MV-4-11 (cell line): ENCODE measurements around the gene RHOBTB1.
A peak's percentile ranks its signal among the peaks of the same experiment; 100 is the strongest.

Experiments
- DNase-seq: peaks from one replicate; lab custom pipeline; 2025; lab: John Stamatoyannopoulos, UW

RHOBTB1 gene

DNA sequence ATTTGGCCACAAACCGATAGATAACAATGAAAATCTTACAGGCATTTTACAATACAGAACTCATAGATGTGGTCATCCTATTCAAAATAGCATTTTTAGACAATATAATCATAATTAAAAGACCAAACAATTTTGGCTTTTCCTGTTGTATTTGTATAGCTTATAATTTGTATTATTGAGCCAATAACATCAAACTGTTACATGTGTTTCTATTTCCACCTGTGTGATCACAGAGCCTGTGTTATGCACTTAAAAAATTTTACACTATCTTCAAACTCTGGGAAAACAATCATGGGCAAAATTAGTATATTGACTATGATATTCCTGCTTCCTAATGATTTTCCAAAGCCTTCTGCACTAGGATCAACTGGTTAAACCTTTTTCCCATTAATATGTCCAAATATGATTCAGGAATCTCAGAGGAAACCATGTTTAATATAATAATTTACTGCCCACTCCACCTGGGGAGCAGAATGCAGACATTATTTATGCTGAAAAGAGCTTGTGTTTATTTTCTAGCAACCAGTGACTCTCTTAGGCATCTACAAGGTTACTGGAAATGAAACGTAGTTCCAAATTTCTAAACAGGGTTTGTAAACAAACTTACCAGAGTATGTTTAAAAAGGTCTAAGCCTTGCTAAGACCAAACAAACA is 1.7 kb downstream of the RHOBTB1 start:
- DNase-seq = no peak

DNA sequence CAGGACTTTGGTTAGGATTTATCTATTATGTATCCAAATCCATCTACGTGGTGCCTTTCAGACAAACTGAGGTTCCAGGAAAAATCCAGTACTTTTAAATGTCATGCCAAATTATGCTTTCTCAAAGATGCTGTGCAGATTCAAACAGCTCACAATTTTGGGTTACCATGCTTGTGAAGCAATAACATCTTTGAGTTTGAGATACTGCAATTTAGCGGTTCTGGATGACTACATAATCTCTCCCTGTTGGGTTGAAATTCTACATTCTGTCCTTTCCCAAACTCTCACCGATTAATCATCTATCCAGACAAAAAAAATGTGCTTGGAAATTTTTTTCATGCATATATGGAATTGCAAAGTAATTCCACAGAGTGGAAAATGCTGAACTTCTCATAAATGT is 3.5 kb downstream of the RHOBTB1 start:
- no peak for DNase-seq

DNA sequence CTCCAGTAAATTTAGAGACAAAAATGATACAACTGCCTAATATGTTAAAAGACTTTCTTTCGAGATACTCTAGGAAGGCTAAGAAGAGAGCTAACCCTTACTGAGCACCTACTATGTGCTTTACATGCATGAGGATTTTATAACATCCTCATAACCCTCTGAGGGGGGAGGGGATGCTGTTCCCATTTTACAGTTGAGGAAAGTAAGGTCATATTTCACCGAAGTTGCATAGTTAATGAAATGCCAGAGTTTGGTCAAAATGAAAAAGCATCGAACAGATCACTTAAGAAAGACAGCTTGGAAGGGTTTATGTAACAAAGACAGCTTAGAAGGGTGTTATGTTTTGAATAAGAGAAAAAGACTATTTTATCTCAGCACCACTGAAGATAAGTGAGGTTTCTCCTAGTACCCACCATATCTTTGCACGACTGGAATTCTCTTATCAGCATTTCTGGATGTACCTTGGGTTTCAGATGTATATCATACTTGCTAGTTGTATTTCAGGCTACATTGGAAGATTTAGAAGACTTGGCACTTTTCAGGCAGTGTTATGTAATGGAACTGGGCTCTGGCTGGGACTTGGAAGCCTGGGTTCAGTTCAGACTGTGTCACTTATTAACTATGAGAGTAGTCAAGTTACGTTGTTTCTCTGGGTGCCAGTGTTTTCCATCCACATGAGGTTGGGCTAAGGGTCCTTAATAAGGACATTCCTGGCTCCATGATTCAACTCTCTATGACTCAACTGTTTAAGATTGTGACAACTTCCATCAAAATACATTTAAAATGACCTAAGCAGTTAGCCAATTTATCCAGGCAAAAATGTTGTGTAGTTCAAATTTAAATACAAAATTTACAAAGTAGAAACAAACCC is 6.0 kb downstream of the RHOBTB1 start:
- DNase-seq = no peak

DNA sequence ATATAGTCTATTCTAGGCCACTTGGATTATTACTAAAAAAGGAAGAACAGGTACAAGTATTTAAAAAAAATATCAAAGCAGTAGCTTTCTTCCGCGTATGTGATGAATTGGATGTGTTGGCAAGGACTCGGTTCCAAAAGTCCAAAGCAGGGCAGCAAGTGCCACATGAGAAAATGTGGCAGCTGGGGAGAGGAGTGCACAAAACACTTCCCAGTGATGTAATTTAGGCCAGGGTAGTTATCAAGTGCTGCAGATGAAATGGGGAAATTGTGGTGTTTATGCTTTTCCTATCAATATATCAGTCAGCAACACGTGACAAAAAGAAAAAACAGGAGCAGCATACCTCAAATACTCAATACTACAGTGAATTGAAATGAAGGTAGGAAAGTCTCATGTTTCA is 7.0 kb downstream of the RHOBTB1 start:
- DNase-seq = no peak

DNA sequence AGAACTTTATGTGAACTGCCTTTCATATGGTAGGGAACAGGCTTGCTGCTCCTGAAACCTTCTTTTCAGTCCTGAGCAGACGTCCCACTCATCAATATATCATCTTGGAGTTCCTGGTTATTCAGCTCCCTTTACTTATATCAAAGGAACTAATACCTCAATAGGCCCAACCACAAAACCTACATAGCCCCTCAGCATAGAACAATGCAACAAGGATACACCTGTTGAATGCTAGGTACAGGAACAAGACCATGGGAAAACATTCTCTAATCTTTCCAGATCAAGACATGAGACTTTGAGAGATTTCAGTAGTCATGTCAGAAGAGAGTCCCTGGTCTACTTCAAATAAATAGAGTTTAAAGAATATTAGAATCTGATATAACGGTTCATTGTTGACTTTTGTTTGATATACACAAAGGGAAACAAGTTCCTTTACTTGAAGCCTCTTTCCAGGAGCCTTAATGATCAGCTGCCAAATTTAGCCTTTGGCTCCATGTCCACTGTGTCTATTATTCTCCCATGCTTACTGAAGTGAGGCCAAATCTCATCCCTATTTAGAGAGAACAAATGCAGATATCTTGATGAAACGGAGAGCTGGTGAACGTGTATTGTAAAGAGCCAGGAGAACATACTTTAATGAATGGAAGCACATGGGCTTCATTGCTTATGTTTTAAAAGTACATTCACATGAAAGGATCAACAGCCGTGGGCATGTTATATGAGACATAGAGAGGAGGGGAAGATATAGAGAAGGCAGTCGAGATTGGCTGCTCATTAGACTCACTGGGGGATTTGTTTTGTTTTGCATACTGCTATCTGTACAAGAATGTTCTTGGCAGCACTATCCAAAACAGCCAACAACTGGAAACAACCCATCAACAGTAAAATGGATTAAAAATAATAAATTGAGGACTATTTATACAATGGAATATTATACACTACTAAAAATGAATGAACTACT is 9.5 kb downstream of the RHOBTB1 start:
- DNase-seq = no peak

GRCh38 chr10:60932756-60933155 is 11.2 kb downstream of the RHOBTB1 start:
- DNase-seq = no peak

DNA sequence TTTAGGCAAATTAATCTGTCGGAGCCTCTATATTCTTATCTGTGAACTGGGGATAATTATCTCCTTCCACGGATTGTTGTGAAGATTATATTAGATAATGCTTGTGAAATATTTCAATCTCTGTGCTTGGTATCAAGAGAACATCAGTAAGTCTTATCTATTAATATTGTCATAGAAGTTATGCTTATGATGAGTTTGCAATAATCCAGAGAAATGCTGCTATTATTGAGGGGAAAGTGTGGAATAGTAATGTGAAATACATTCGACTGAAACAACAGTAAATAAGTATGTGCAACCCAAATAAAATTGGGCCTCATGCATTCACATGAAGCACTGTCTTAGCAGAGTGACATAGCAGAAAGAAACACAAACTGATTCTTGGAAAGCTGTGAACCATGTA is 13.7 kb downstream of the RHOBTB1 start:
- DNase-seq = no peak

DNA sequence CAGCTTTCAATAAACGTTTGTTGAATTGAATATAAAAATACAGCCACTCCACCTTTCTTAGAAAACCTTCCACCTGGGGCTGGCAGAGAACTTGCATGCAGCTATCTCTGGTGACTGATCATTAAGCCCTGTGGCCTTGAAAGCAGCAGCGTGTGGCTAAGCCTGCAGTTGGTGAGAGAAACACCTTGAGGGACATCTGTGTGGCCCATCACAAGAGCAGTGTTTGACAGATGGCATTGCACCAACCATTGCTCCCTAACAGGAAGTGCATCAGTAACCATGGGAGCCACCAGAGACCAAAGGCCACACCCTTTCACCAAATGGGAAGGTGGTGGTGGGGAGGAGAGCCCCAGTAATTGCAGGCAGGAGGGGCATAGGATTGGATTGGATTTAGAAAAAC is 22.4 kb downstream of the RHOBTB1 start:
- no peak for DNase-seq

GRCh38 chr10:60920479-60920878 is 23.5 kb downstream of the RHOBTB1 start:
- DNase-seq = no peak

DNA sequence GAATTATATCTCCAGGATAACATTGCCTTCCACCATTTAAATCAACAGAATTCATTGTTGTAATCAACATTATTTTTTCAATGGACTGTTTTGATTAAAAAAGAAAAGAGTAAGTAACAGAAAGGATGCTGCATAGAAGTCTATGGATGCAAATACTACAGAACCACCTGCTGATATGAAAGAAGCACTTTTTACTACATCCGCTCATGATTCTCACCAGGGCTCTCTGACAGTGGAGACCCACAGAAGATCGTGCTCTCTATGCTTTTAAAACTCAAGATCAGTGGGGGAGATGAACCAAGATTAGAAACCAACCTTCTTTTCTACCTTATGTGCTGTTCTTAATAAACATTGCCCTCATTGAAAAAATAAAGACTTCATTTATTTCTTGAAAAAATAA is 24.4 kb downstream of the RHOBTB1 start:
- no peak for DNase-seq

GRCh38 chr10:60917331-60918280 is 26.4 kb downstream of the RHOBTB1 start:
- no peak for DNase-seq

DNA sequence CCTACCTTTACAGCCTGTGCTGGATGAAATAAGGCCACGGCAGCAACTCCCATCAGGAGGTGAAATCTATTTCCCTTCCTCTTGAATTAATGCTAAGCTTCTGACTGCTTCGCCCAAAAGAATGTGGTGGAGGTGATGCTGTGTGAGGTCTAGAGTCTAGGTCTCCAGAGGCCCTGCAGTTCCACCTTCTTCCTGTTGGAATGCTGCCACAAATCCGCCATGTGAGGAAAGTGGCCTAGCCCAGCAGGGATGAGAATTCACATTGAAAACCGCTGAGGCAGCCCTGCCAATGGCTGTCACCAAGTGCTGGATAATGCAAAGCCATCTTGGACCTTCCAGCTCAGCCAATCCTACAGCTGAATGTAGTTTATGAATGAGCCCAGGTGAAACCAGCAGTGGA is 28.0 kb downstream of the RHOBTB1 start:
- no peak for DNase-seq

DNA sequence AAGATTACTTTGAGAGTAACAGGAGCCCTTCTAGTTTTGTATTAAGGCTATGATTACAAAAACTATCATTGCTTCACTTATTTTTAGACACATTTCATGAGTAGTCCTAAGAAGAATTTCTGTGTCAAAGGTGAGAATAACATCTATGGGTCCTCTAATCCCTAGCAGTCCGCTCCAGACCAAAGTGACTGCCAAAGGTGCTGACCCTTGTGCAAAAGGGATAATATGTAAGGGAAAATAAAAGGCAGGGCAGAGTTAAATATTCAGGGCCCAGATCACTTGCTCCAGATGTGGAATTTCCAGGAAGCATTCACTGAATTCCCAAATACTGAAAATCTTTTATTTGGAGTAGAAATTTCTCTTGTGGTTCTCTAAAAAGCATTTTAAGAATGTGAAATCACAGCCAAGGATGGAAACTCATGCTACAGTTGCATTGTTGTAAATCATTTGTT is 29.3 kb downstream of the RHOBTB1 start:
- DNase-seq = no peak

DNA sequence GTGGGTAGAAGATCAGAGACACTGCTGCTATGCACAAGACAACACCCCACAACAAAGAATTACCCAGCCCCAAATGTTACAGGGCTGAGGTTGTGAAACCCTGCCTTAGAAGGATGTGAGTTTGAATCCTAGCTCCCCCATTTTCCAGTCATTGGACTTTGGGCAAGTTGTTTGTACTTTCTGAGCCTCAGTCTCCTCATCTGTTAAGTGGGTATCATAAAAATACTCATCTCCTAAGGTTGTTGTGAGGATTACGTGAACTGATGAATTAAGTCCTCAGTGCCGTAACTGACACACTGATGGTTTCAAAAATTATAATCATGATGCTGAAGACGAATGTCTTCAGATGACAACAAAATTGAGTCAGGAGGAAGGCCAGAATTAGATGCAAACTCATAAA is 30.3 kb downstream of the RHOBTB1 start:
- no peak for DNase-seq

GRCh38 chr10:60913071-60913470 is 30.9 kb downstream of the RHOBTB1 start:
- no peak for DNase-seq

- DNase-seq = no peak
Observed at GRCh38 chr10:60911715-60912114, 32.3 kb downstream of the RHOBTB1 start.

- DNase-seq = no peak
Observed at GRCh38 chr10:60911216-60911615, 32.8 kb downstream of the RHOBTB1 start.

DNA sequence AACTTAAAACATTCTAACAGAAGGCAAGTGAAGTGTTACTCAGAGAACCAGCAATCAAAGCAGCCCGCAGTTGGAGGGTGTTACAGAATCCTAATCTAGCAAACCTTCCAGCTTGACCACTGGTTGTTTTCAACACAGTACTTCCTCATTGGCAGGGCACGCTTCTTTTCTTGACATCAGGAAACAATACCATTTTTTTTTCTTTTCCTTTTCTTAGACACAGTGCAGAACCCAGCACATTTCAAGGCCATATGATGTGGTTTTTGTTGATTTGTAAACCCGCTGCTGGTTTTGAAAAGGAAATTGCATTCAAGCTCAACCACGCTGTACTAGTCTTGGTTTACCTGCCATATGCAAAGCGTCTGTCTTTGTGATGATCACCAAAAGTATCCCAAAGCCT is 33.4 kb downstream of the RHOBTB1 start:
- DNase-seq = peak; percentile 81

DNA sequence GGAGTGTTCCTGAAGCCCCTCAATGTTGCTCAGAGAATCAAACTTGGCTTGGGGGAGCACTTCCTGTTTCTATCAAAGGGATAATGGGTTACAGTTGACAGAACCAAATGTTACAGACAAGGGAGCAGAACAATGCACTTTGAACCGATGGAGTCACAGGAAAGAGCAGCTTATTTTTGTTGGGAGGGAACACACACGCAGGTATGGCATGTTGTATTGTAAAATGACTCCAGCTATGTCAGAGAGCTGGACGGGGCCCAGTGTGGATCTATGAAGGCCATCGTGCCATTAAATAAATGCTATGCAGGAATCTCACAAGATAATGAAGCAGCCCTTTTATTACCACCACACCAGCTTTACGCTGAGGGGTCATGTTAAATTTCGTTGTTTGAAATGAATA is 35.1 kb downstream of the RHOBTB1 start:
- no peak for DNase-seq

DNA sequence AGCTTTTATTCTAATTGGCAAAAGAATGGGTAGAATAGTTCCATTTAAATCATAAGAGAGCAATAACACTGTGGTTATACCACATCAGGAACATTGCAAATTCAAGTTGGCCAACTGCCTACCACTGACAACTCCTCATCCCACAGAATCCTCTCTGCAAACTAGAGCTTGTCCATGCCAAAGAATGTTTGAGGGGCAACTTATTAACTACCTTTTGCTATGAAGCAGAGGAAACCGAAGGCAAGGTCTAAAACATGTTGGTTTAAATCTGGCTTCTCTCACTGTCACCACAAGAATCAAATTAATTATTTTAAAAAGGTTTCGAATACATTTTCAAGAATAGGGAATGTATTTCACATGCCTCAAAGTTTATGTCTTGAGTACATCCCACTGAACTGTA is 36.0 kb downstream of the RHOBTB1 start:
- no peak for DNase-seq

- DNase-seq = no peak
Observed at GRCh38 chr10:60907236-60907635, 36.7 kb downstream of the RHOBTB1 start.
